ENCODE data around the gene ZNF423. TPM values are rescaled to one million over a fixed set of nuclear protein-coding genes. Genes with fewer than 3 reads are reported as not detected.

Gene ZNF423
- total and polyA plus RNA-seq, 9 of the 15 experiments (the other 6 are each of a cell fraction or from before 2014, with no cell fraction given), result not detected

GRCh38 chr16:49456763-49457162 lies 399.1 kb downstream of the ZNF423 start:
- Histone ChIP-seq H3K9me3 (replicated peaks; ENCODE audit: control insufficient read depth, insufficient read depth, low read depth, low read length) (no peaks in the 10 kb centered on the region), H3K79me2 (ENCODE audit: control insufficient read depth, insufficient read depth, low read length) (no peaks in the 10 kb centered on the region), H3K27ac (ENCODE audit: extremely low read depth, low read depth, low read length) (no peak overlapping the region), H3K27me3 (ENCODE audit: control insufficient read depth in 2 of 2, insufficient read depth in 2 of 2, low read length in 2 of 2) (peaks cover 0 to 11% of the 10 kb centered on the region in 2 experiments; a peak in 1 of 5 replicates), H3K9ac (ENCODE audit: insufficient read depth in 1 of 2, low read depth in 2 of 2, low read length in 2 of 2) (no peak overlapping the region), H3K36me3 (ENCODE audit: control insufficient read depth, insufficient read depth, low read length) (no peaks in the 10 kb centered on the region), H4K20me1 (replicated peaks; ENCODE audit: control insufficient read depth, insufficient read depth, low read length) (peaks cover 5% of the 10 kb centered on the region; the same call in 1 of the 2 replicates), H3K9me1 (ENCODE audit: control insufficient read depth, insufficient read depth, low read length) (no peaks in the 10 kb centered on the region), H3K4me2 (ENCODE audit: insufficient read depth, low read length) (no peak overlapping the region), H3K4me3 (no peak overlapping the region), H2AFZ (ENCODE audit: low read depth, low read length) (no peak overlapping the region), H3K4me1 (replicated peaks in 1 of 2; ENCODE audit: control insufficient read depth in 2 of 2, insufficient read depth in 2 of 2, low read length in 2 of 2) (no peaks in the 10 kb centered on the region)
- BruUV-seq (replicated peaks), result no TSS peak
- ChIA-PET POLR2A (no interaction called here), CTCF (ENCODE audit: low intra/inter-chr PET ratio) (no interaction called here)
- in situ Hi-C loops (cut with MboI), result no loop called here
- WGBS (ENCODE audit: insufficient coverage, low coverage, missing lambda C conversion rate), result 1% methylated on average over 10 of the region's 10 CpGs
- DNase-seq (ENCODE audit: extremely low read depth in 1 of 4, low spot score in 3 of 4) (no peak), FAIRE-seq (no peak), ATAC-seq (no peak)
- intact Hi-C loops (cut with micrococcal nuclease), result no loop called here
- TF ChIP-seq, protein P1, sequence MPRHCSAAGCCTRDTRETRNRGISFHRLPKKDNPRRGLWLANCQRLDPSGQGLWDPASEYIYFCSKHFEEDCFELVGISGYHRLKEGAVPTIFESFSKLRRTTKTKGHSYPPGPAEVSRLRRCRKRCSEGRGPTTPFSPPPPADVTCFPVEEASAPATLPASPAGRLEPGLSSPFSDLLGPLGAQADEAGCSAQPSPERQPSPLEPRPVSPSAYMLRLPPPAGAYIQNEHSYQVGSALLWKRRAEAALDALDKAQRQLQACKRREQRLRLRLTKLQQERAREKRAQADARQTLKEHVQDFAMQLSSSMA (CRISPR knock-in tag; IDR thresholded peaks at IDR 0.05), result no peak
- TF ChIP-seq E2F3 (CRISPR knock-in tag; IDR thresholded peaks at IDR 0.05), result no peak
- no peak for TF ChIP-seq ZFP30 (CRISPR knock-in tag; IDR thresholded peaks at IDR 0.05; ENCODE audit: borderline replicate concordance)
- no peak for TF ChIP-seq ZNF764 (CRISPR knock-in tag; IDR thresholded peaks at IDR 0.05; ENCODE audit: low read depth)
- TF ChIP-seq ZNF707 (CRISPR knock-in tag; conservative IDR thresholded peaks at IDR 0.05), result no peak
- TF ChIP-seq, protein P2, sequence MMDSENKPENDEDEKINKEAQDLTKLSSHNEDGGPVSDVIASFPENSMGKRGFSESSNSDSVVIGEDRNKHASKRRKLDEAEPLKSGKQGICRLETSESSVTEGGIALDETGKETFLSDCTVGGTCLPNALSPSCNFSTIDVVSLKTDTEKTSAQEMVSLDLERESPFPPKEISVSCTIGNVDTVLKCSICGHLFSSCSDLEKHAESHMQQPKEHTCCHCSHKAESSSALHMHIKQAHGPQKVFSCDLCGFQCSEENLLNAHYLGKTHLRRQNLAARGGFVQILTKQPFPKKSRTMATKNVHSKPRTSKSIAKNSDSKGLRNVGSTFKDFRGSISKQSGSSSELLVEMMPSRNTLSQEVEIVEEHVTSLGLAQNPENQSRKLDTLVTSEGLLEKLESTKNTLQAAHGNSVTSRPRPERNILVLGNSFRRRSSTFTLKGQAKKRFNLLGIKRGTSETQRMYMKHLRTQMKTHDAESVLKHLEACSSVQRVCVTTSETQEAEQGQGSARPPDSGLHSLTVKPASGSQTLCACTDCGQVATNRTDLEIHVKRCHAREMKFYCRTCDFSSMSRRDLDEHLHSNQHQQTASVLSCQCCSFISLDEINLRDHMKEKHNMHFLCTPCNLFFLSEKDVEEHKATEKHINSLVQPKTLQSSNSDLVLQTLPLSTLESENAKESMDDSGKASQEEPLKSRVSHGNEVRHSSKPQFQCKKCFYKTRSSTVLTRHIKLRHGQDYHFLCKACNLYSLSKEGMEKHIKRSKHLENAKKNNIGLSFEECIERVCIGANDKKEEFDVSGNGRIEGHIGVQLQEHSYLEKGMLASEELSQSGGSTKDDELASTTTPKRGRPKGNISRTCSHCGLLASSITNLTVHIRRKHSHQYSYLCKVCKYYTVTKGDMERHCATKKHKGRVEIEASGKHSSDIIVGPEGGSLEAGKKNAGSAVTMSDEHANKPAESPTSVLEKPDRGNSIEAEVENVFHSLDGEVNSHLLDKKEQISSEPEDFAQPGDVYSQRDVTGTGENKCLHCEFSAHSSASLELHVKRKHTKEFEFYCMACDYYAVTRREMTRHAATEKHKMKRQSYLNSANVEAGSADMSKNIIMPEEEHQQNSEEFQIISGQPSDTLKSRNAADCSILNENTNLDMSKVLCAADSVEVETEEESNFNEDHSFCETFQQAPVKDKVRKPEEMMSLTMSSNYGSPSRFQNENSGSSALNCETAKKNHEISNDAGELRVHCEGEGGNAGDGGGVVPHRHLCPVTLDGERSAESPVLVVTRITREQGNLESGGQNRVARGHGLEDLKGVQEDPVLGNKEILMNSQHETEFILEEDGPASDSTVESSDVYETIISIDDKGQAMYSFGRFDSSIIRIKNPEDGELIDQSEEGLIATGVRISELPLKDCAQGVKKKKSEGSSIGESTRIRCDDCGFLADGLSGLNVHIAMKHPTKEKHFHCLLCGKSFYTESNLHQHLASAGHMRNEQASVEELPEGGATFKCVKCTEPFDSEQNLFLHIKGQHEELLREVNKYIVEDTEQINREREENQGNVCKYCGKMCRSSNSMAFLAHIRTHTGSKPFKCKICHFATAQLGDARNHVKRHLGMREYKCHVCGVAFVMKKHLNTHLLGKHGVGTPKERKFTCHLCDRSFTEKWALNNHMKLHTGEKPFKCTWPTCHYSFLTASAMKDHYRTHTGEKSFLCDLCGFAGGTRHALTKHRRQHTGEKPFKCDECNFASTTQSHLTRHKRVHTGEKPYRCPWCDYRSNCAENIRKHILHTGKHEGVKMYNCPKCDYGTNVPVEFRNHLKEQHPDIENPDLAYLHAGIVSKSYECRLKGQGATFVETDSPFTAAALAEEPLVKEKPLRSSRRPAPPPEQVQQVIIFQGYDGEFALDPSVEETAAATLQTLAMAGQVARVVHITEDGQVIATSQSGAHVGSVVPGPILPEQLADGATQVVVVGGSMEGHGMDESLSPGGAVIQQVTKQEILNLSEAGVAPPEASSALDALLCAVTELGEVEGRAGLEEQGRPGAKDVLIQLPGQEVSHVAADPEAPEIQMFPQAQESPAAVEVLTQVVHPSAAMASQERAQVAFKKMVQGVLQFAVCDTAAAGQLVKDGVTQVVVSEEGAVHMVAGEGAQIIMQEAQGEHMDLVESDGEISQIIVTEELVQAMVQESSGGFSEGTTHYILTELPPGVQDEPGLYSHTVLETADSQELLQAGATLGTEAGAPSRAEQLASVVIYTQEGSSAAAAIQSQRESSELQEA (IDR thresholded peaks at IDR 0.05; ENCODE audit: low read depth), result no peak
- no peak for TF ChIP-seq SMARCE1 (IDR thresholded peaks at IDR 0.05)
- TF ChIP-seq MTA3 (IDR thresholded peaks at IDR 0.05; ENCODE audit: borderline replicate concordance), result no peak
- no peak for TF ChIP-seq FOS (IDR thresholded peaks at IDR 0.05; ENCODE audit: extremely low read depth, insufficient read length)
- no peak for TF ChIP-seq CBX3 (IDR thresholded peaks at IDR 0.05; ENCODE audit: borderline replicate concordance in 1 of 2, low read length in 2 of 2)
- no peak for TF ChIP-seq ZNF445 (CRISPR knock-in tag; IDR thresholded peaks at IDR 0.05; ENCODE audit: low read depth)
